Body of pancreas (tissue), 4 donors: ENCODE results near the gene ACSL1. TPM values are rescaled to one million over a fixed set of nuclear protein-coding genes. Genes with fewer than 3 reads are reported as not detected.

Experiments
- ATAC-seq: fragments of 150-250 bp; one replicate; pipeline ENCODE4 v1.9.1; 2016
- DNase-seq, 4 donors: peaks; one replicate each; pipeline ENCODE4 v3.0.0-alpha.2; 2019
- H3K27ac ChIP-seq, 4 donors: fragments of 200-600 bp; sonication (generic); 1 replicate in 3 of 4; 2 replicates in 1 of 4; pipeline versions ENCODE4 v1.5.1 to v1.6.1; 2016 to 2019; ENCODE audit warnings: mild to moderate bottlenecking in 1 of 4, mixed read lengths in 1 of 4, moderate library complexity in 1 of 4
- H3K27me3 ChIP-seq, 2 donors: fragments of 200-600 bp; sonication (generic); one replicate each; pipeline ENCODE4 v1.6.0; 2016; ENCODE audit warnings: mild to moderate bottlenecking in 1 of 2
- H3K36me3 ChIP-seq, 2 donors: fragments of 200-600 bp; sonication (generic); replicated peaks in 1 of 2; 2 replicates each; pipeline ENCODE4 v1.5.1; 2016; ENCODE audit warnings: low read depth in 2 of 2; ENCODE audit not compliant: insufficient read depth in 1 of 2
- H3K4me1 ChIP-seq: fragments of 200-600 bp; sonication (generic); one replicate; pipeline ENCODE4 v1.6.0; 2016
- H3K4me3 ChIP-seq, 2 donors: fragments of 200-600 bp; sonication (generic); 1 replicate in 1 of 2; 2 replicates in 1 of 2; pipeline ENCODE4 v1.5.1; 2016 to 2019
- H3K9me3 ChIP-seq, 3 donors: fragments of 200-600 bp; sonication (generic); 1 replicate in 2 of 3; 2 replicates in 1 of 3; pipeline ENCODE4 v1.5.1; 2016
- CTCF ChIP-seq, 7 experiments: fragments of 450-650 bp in 4 of 7; fragments of 200-600 bp in 3 of 7; sonication (generic) in 3 of 7; IDR thresholded peaks; one replicate each; pipeline ENCODE4 v1.5.1; 2016 to 2019; ENCODE audit warnings: antibody characterized with exemption in 7 of 7
- POLR2A ChIP-seq, 3 donors: fragments of 450-650 bp; IDR thresholded peaks; one replicate each; pipeline ENCODE4 v1.6.1; 2016; ENCODE audit warnings: antibody characterized with exemption in 3 of 3, mild to moderate bottlenecking in 2 of 3
- WGBS, 2 donors: methylation state at CpG; one replicate each; pipeline ENCODE4 v1.1.5; 2017; 5-methylcytosine and 5-hydroxymethylcytosine counted together
- intact Hi-C: fragments of 100-400 bp; cut with DNase I; formaldehyde crosslinking; loops from one replicate; pipeline ENCODE4 v1.15.1; 2023
- total RNA-seq, 2 donors: library from RNA; depleted of rRNA; stranded (reverse); fragments of >200 nt; gene quantifications; one replicate each; pipeline ENCODE4 v1.1.0, GENCODE V29; 2016

Gene ACSL1
- total RNA-seq, 2 donors from 2014 or later = 36.6 to 193 TPM

GRCh38 chr4:184715526-184715925 lies 110.2 kb downstream of the ACSL1 start:
- TF ChIP-seq POLR2A (IDR thresholded peaks at IDR 0.05) (no peak), CTCF (IDR thresholded peaks at IDR 0.05) (no peak)
- ATAC-seq = no peak
- H3K4me3 ChIP-seq = no peak overlapping the region
- H3K27ac ChIP-seq = no peak overlapping the region
- H3K9me3 ChIP-seq = no peaks in the 10 kb centered on the region
- H3K36me3 ChIP-seq = no peaks in the 10 kb centered on the region
- H3K27me3 ChIP-seq = no peaks in the 10 kb centered on the region
- no peaks in the 10 kb centered on the region for H3K4me1 ChIP-seq
- intact Hi-C loops = no loop called here
- 85 to 93% methylated on average over 4 of the region's 4 CpGs for WGBS, 2 donors
- DNase-seq = no peak

GRCh38 chr4:184713887-184714286 lies 111.9 kb downstream of the ACSL1 start:
- TF ChIP-seq POLR2A (IDR thresholded peaks at IDR 0.05) (no peak), CTCF (IDR thresholded peaks at IDR 0.05) (no peak)
- Histone ChIP-seq H3K27ac (no peak overlapping the region), H3K4me1 (no peaks in the 10 kb centered on the region), H3K27me3 (no peaks in the 10 kb centered on the region), H3K4me3 (no peak overlapping the region), H3K36me3 (no peaks in the 10 kb centered on the region), H3K9me3 (no peaks in the 10 kb centered on the region)
- intact Hi-C loops = no loop called here
- no peak for DNase-seq
- no peak for ATAC-seq
- 65 to 73% methylated on average over 2 of the region's 2 CpGs for WGBS, 2 donors

- ATAC-seq = no peak
- no peaks in the 10 kb centered on the region for H3K4me1 ChIP-seq
- no peak overlapping the region for H3K27ac ChIP-seq
- intact Hi-C loops = no loop called here
- H3K36me3 ChIP-seq = no peaks in the 10 kb centered on the region
- DNase-seq = no peak
- no peak overlapping the region for H3K4me3 ChIP-seq
- no peaks in the 10 kb centered on the region for H3K27me3 ChIP-seq
- TF ChIP-seq POLR2A (IDR thresholded peaks at IDR 0.05) (no peak), CTCF (IDR thresholded peaks at IDR 0.05) (no peak)
- no peaks in the 10 kb centered on the region for H3K9me3 ChIP-seq
These were observed 113.4 kb downstream of the ACSL1 start for GRCh38 chr4:184712322-184712721.

GRCh38 chr4:184706453-184706852 lies 119.3 kb downstream of the ACSL1 start:
- DNase-seq = no peak
- 50 to 52% methylated on average over 1 of the region's 1 CpG for WGBS, 2 donors
- no peak overlapping the region for H3K27ac ChIP-seq
- ATAC-seq = no peak
- H3K4me3 ChIP-seq = no peak overlapping the region
- H3K36me3 ChIP-seq = no peaks in the 10 kb centered on the region
- TF ChIP-seq POLR2A (IDR thresholded peaks at IDR 0.05) (no peak), CTCF (IDR thresholded peaks at IDR 0.05) (no peak)
- intact Hi-C loops = no loop called here
- H3K4me1 ChIP-seq = no peaks in the 10 kb centered on the region
- H3K27me3 ChIP-seq = no peaks in the 10 kb centered on the region
- no peaks in the 10 kb centered on the region for H3K9me3 ChIP-seq

- intact Hi-C loops = no loop called here
- TF ChIP-seq CTCF (IDR thresholded peaks at IDR 0.05) (no peak), POLR2A (IDR thresholded peaks at IDR 0.05) (no peak)
These were observed 120.1 kb downstream of the ACSL1 start for GRCh38 chr4:184705692-184706091.

More at GRCh38 chr4:184705692-184706091, 120.1 kb downstream of the ACSL1 start:
- Histone ChIP-seq H3K27me3 (no peaks in the 10 kb centered on the region), H3K4me1 (no peaks in the 10 kb centered on the region), H3K4me3 (no peak overlapping the region), H3K9me3 (no peaks in the 10 kb centered on the region), H3K27ac (no peak overlapping the region), H3K36me3 (no peaks in the 10 kb centered on the region)
- ATAC-seq (no peak), DNase-seq (no peak)
- 73 to 85% methylated on average over 5 of the region's 5 CpGs for whole genome bisulfite sequencing, 2 donors
